ENCODE results near the gene TIPRL. TPM values are rescaled to one million over a fixed set of nuclear protein-coding genes. Genes with fewer than 3 reads are reported as not detected.
A peak's percentile ranks its signal among the peaks of the same experiment; 100 is the strongest.

Gene TIPRL
- total and polyA plus RNA-seq, 11 donors = 11.8 to 39.4 (median 32.7) TPM

GRCh38 chr1:168236836-168237611 is 58.3 kb downstream of the TIPRL start:
- DNase-seq = no peak
- H3K36me3 ChIP-seq = peaks cover 0 to 99% (median 95%) of the 10 kb centered on the region in 9 donors
- 89 to 94% (median 92%) methylated on average over 7 of the region's 7 CpGs for WGBS, 4 donors
- no peaks in the 10 kb centered on the region for H3K27me3 ChIP-seq
- TF ChIP-seq CTCF (IDR thresholded peaks at IDR 0.05) = no peak
- TF ChIP-seq POLR2A (IDR thresholded peaks at IDR 0.05) = no peak
- ATAC-seq = no peak
- H3K9me3 ChIP-seq = no peaks in the 10 kb centered on the region
- no peak overlapping the region for H3K4me3 ChIP-seq
- H3K27ac ChIP-seq = no peak overlapping the region
- intact Hi-C loops (cut with DNase I) = no loop called here
- H3K4me1 ChIP-seq = peaks cover 0 to 23% (median 9%) of the 10 kb centered on the region in 12 donors

GRCh38 chr1:168243198-168243597 is 64.4 kb downstream of the TIPRL start:
- intact Hi-C loops (cut with DNase I) = no loop called here
- DNase-seq (peak in 1 of 5 donors; percentile 29), ATAC-seq (peak; percentile 66 to 90 (median 78))
- Histone ChIP-seq H3K27me3 (no peaks in the 10 kb centered on the region), H3K9me3 (no peaks in the 10 kb centered on the region), H3K4me1 (peaks cover 3 to 24% (median 17%) of the 10 kb centered on the region in 12 donors), H3K4me3 (no peak overlapping the region), H3K36me3 (peaks cover 0 to 98% (median 69%) of the 10 kb centered on the region in 9 donors), H3K27ac (peak overlapping the region in 11 of 12 donors; percentile 12 to 68 (median 50))
- WGBS, 4 donors = 27 to 50% (median 35%) methylated on average over 2 of the region's 2 CpGs
- TF ChIP-seq POLR2A (IDR thresholded peaks at IDR 0.05) (no peak), CTCF (IDR thresholded peaks at IDR 0.05) (no peak)

GRCh38 chr1:168243636-168244212 is 65.0 kb downstream of the TIPRL start:
- TF ChIP-seq POLR2A (IDR thresholded peaks at IDR 0.05) (no peak), CTCF (IDR thresholded peaks at IDR 0.05) (no peak)
- DNase-seq (peak in 1 of 5 donors; percentile 10), ATAC-seq (peak in 3 of 4 donors; percentile 46 to 76 (median 47))
- Histone ChIP-seq H3K27ac (peak overlapping the region in 11 of 12 donors; percentile 12 to 68 (median 50)), H3K27me3 (no peaks in the 10 kb centered on the region), H3K4me3 (no peak overlapping the region), H3K36me3 (peaks cover 0 to 98% (median 64%) of the 10 kb centered on the region in 9 donors), H3K4me1 (peaks cover 3 to 24% (median 17%) of the 10 kb centered on the region in 12 donors), H3K9me3 (no peaks in the 10 kb centered on the region)
- 23 to 34% (median 29%) methylated on average over 3 of the region's 3 CpGs for WGBS, 4 donors
- intact Hi-C loops (cut with DNase I) = no loop called here

- no peak for ATAC-seq
- 89 to 95% (median 92%) methylated on average over 3 of the region's 3 CpGs for WGBS, 4 donors
Measured at GRCh38 chr1:168245042-168245441, 66.3 kb downstream of the TIPRL start.

More at GRCh38 chr1:168245042-168245441, 66.3 kb downstream of the TIPRL start:
- H3K4me3 ChIP-seq = no peak overlapping the region
- H3K27me3 ChIP-seq = no peaks in the 10 kb centered on the region
- intact Hi-C loops (cut with DNase I) = no loop called here
- peaks cover 0 to 96% (median 58%) of the 10 kb centered on the region in 9 donors for H3K36me3 ChIP-seq
- no peak for DNase-seq
- H3K27ac ChIP-seq = no peak overlapping the region
- no peaks in the 10 kb centered on the region for H3K9me3 ChIP-seq
- peaks cover 3 to 24% (median 17%) of the 10 kb centered on the region in 12 donors for H3K4me1 ChIP-seq
- TF ChIP-seq CTCF (IDR thresholded peaks at IDR 0.05) (no peak), POLR2A (IDR thresholded peaks at IDR 0.05) (no peak)

All from heart left ventricle (tissue), 16 donors.